Measurements from ENCODE around the gene NMNAT3.

GRCh38 chr3:139674571-139675260, 3.1 kb downstream of the NMNAT3 start:
- no peak for TF ChIP-seq POLR2A (IDR thresholded peaks at IDR 0.05)
- no peak for TF ChIP-seq EP300 (IDR thresholded peaks at IDR 0.05)
